Body of pancreas (tissue), 4 donors: ENCODE data around the gene CDK19.

Source experiments
- POLR2A ChIP-seq, 3 donors: fragments of 450-650 bp; IDR thresholded peaks; one replicate each; pipeline ENCODE4 v1.6.1; 2016; ENCODE audit warnings: antibody characterized with exemption in 3 of 3, mild to moderate bottlenecking in 2 of 3
- TF ChIP-seq, protein P1 (sequence below), 7 experiments: fragments of 450-650 bp in 4 of 7; fragments of 200-600 bp in 3 of 7; sonication (generic) in 3 of 7; IDR thresholded peaks; one replicate each; pipeline ENCODE4 v1.5.1; 2016 to 2019; ENCODE audit warnings: antibody characterized with exemption in 7 of 7

DNA sequence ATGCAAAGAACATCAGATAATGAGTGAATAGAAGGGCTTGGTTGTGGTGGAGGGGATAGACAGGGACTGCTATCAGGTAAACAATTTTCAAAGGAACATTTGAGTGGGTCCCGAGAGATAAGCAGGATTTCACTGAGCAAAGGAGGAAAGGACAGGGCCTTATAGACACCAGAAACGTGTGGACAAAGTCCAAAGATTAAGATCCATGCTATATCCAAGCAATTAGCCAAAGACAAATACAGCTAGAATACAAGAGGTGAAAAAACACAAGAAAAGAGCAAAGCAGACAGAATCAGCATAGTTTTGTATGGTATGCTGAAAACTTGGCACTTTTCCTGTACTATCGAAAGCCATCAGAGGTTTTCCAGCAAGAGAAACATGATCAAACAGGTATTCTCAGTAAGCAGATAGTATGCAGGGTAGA lies 59.8 kb downstream of the CDK19 start:
- TF ChIP-seq, protein P1, sequence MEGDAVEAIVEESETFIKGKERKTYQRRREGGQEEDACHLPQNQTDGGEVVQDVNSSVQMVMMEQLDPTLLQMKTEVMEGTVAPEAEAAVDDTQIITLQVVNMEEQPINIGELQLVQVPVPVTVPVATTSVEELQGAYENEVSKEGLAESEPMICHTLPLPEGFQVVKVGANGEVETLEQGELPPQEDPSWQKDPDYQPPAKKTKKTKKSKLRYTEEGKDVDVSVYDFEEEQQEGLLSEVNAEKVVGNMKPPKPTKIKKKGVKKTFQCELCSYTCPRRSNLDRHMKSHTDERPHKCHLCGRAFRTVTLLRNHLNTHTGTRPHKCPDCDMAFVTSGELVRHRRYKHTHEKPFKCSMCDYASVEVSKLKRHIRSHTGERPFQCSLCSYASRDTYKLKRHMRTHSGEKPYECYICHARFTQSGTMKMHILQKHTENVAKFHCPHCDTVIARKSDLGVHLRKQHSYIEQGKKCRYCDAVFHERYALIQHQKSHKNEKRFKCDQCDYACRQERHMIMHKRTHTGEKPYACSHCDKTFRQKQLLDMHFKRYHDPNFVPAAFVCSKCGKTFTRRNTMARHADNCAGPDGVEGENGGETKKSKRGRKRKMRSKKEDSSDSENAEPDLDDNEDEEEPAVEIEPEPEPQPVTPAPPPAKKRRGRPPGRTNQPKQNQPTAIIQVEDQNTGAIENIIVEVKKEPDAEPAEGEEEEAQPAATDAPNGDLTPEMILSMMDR (IDR thresholded peaks at IDR 0.05) = no peak
- no peak for TF ChIP-seq POLR2A (IDR thresholded peaks at IDR 0.05)
